ENCODE results near the gene CCDC91.
"Not testable (repeated sequence)": the region's sequence is repeated elsewhere in the genome, so short reads cannot be mapped to it uniquely, and the experiment has no call there.

The CCDC91 gene

DNA sequence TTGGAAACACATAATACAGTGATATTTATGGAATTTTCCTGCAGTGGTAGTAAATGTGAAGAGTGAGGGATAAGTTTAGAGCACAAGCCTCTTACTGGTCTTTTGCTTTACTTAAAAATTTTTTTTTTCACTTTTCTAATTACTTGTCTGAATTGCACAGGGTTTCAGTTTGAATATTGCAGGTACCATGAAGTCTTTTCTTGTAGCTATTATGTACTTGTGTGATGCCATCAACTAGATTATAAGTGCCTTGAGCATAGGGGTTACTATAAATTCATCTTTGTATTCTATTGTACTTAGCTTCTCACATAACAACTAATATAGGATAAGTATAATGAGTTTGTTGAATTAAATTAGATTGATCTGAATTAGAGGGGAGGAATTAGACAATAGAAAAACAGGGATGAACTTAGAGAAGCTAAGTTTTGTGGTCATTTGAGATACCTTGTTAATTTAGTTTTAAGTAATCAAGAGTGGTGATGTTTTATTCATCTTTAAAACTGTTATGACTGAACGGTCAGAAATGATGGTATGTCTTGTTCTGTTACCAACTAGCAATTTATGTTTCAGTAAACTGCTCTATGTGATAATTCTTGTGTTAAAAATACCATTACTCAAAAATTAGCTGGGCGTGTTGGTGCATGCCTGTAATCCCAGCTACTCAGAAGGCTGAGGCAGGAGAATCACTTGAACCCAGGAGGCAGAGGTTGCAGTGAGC lies 42.1 kb downstream of the CCDC91 start:
- DNase-seq (ENCODE audit: low read depth in 2 of 2), result no peak

DNA sequence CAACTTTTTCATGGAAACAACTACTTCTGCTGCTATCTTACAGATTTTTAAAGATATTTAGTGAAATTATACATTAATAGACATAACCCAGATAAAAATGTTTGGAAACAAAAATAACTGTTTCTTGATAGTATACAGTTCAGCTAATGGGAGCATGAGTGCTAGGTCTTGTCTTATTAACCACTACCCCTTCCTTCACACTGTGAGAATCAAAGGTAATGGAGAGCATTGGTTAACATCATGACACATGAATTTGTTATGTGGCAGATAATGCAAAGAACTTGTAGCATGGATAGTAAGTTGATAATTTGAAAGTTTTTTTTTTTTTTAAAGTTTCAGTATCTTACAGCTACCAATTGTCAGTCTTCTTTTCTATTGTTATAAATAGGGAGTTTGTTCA lies 44.2 kb downstream of the CCDC91 start:
- DNase-seq (ENCODE audit: low read depth in 2 of 2), result no peak

GRCh38 chr12:28235015-28235414 lies 44.8 kb downstream of the CCDC91 start:
- DNase-seq (ENCODE audit: low read depth in 2 of 2), result no peak

DNA sequence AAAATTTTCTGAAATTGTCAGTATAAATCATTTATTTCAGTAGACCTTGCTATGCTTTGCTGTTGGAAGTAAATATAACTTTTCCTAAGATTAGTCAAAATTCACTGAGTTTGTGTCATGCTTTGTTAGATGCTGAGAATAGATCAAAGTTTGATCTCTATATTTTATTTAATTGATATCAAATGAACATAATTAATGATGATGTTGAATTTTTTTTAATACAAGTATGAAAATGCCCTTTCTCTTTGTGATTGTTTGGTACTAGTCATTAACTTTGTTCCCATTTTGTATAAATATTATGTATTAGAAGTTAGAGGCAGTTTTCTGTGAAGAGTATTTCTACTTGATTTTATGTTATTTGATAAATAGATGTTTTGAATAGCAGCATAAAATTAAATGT lies 45.7 kb downstream of the CCDC91 start:
- DNase-seq (ENCODE audit: low read depth in 2 of 2), result no peak

DNA sequence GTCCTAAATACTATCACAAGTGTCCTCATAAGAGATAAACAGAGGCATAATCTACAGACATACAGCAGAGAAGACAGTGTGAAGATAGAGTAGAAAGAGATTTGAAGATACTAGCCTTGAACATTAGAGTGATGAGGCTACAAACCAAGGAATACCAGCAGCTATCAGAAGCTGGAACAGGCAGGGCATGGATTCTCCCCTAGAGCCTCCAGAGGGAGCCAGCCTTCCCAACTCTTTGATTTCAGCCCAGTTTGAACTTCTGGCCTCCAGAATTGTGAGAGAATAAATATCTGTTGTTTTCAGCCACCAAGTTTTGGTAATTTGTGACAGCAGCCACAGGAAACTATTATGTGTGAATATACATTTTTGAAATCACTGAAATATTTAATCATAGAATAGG lies 47.2 kb downstream of the CCDC91 start:
- no peak for DNase-seq (ENCODE audit: low read depth in 2 of 2)

GRCh38 chr12:28239918-28240317 lies 49.7 kb downstream of the CCDC91 start:
- DNase-seq (ENCODE audit: low read depth in 2 of 2), result no peak

DNA sequence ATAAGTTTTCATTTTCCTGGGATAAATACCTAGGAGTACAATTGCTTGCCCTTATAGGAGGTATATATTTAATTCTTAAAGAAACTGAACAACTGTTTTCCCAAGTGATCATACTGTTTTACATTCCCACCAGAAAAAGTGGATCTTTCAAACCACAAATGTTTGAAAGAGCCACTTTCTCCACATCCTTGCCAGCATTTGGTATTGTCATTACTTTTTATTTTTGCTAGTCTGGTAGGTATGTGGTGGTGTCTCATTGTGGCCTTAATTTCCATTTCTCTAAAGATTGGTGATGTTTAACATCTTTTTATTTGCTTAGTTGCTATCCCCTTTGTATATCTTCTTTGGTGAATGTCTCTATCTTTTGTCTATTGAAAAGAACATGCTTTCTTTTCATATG lies 50.6 kb downstream of the CCDC91 start:
- no peak for DNase-seq (ENCODE audit: low read depth in 2 of 2)

DNA sequence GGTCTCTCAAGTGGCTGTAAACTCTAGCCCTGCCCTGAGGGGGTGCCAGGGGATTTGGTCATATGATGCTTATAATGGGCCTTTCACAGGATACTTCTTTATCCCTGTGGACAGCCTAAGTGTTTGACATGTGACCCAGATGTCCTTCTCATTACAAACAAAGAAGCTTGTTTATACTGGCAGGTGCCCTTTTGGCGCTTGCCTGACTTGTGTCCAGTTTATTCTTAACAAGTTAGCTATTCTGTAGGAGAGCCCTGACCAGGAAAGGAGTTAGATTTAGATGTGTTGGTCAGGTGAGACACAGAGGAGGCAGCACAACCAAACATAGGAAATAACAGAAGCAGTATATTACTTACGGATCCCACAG lies 51.9 kb downstream of the CCDC91 start:
- DNase-seq (ENCODE audit: low read depth in 2 of 2), result no peak

DNA sequence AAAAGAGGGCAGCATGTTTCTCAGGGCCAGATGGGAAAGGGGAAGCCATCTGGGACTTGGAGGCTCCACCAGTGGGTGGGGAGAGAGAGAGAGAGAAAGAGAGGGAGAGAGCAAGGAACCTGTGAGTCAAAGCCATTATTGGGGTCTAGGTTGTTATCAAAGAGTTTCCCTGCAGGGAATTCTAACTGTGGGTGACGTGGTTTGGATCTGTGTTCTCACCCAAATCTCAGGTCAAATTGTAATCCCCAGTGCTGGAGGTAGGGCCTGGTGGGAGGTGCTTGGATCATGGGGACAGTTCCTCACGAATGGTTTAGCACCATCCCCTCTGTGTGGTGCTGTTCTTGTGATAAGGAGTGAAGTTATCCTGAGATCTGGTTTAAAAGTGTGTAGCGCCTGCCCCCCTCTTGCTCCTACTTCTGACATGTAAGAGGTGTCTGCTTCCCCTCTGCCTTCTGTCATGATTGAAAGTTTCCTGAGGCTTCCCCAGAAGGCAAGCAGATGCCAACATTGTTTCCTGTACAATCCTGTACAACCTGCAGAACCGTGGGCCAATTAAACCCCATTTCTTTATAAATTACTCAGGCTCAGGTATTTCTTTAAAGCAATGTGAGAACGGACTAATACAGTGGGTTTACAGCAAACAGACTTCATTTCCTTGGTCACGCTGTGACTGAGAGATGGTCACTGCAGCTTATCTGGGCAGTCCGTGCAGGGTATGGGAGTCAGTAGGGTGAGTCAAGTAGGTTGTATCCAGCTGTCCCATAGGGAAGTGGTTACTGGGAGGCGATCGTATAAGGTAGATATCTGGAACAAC lies 52.4 kb downstream of the CCDC91 start:
- no peak for DNase-seq (ENCODE audit: low read depth in 2 of 2)

GRCh38 chr12:28243310-28243633 lies 53.0 kb downstream of the CCDC91 start:
- DNase-seq (ENCODE audit: low read depth in 2 of 2), result no peak

GRCh38 chr12:28247806-28248205 lies 57.5 kb downstream of the CCDC91 start:
- DNase-seq (ENCODE audit: low read depth in 2 of 2), result no peak

GRCh38 chr12:28248555-28249145 lies 58.4 kb downstream of the CCDC91 start:
- no peak for DNase-seq (ENCODE audit: low read depth in 2 of 2)

GRCh38 chr12:28253161-28253641 lies 62.9 kb downstream of the CCDC91 start:
- DNase-seq (ENCODE audit: low read depth in 2 of 2), result no peak

DNA sequence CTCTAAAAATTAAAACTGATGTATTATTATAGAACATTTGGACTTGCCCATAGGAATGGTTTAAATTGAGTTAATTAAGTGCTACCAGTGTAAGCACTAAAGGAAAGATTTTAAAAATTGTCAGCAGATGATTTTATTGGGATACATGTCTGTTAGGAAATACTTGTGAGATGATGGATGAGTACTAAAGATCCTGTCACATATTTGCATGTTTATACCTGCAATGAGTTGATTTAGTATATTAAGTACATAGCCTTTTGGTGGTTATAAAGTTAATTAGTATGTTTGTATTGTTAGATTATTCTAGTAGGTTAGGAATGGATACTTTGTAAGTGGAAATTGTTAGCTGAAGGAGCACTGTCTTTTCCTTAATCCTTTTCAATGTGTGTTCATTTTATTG lies 67.2 kb downstream of the CCDC91 start:
- DNase-seq (ENCODE audit: low read depth in 2 of 2), result no peak

DNA sequence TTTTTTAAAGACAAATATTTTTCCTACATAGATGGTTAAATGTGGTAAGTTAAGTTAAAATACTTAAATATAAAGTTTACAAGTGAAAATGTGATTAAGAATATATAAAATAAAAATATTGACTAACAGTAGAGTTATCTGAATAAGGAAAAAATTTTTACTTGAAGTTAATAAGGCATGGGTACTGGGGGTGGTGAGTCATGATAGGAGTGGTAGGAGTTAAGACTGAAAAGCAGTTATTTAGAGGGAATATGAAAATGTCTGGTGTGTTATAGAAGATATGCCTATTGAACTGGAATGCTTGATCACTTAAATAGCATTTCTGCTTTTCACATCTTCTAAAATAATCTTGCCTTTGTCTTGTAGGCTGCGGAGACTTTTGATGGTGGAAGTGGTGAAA lies 68.7 kb downstream of the CCDC91 start:
- no peak for DNase-seq (ENCODE audit: low read depth in 2 of 2)

- no peak for DNase-seq (ENCODE audit: low read depth in 2 of 2)
These were observed 75.3 kb downstream of the CCDC91 start for GRCh38 chr12:28265435-28266042.

DNA sequence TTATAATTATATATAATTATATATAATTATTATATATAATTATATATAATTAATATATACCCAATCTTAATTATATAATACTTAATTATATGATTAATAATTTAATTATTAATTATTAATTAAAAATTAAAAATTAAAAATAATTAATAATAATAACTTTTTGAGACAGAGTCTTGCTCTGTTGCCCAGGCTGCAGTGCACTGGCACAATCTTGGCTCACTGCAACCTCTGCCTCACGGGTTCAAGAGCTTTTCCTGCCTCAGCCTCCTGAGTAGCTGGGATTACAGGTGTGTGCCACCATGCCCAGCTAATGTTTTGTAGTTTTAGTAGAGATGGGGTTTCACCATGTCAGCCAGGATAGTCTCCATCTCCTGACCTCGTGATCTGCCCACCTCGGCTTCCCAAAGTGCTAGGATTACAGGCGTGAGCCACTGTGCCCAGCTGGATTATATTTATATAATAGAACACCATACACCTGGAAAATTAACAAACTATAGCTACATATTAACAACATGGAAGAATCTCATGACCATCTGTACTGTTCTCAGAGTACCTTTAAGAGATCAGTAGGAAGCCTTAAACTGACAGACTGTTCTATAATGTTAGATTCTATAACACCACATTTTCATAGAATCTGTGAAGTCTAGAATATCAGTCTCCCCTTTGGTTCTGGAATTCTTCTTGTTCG lies 77.8 kb downstream of the CCDC91 start:
- DNase-seq (ENCODE audit: low read depth in 2 of 2), result not testable (repeated sequence)

GRCh38 chr12:28268608-28269229 lies 78.5 kb downstream of the CCDC91 start:
- no peak for DNase-seq (ENCODE audit: low read depth in 2 of 2)

DNA sequence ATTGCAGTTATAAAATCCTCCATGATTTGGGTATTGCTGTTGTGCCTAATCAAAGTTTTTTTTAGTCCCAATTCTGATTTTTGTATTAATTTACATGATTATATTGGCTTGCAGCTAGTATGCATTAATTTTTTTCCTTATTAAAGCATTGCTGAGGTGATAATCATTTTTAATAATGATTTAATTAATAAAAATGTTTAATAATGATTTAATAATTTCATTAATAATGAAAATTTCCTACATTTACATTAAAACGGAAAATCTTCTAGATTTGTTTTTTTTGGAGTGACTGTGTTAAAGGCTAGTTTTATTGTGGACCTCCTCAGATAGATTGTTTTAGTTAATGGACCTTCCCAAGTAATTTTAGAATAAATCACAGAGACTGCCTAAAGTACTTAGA lies 79.6 kb downstream of the CCDC91 start:
- DNase-seq (ENCODE audit: low read depth in 2 of 2), result no peak

DNA sequence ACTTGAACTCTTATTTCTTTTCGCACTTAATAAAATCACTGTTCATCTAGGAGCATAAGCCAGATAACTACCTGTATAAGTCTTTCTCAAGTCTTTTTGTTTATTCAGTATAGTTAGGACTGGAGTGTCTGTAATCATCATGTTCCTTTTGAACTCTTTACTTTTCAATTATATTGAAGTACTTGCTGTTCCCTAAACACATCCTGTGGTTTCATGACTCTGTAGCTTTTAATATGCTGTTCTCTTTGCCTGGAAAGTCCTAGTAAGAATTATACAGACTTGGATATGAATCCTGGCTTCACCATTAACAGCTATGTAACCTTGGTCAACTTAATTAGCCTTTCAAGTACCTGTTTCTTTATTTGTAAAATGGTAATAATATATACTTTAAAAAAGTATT lies 88.2 kb downstream of the CCDC91 start:
- no peak for DNase-seq (ENCODE audit: low read depth in 2 of 2)

DNA sequence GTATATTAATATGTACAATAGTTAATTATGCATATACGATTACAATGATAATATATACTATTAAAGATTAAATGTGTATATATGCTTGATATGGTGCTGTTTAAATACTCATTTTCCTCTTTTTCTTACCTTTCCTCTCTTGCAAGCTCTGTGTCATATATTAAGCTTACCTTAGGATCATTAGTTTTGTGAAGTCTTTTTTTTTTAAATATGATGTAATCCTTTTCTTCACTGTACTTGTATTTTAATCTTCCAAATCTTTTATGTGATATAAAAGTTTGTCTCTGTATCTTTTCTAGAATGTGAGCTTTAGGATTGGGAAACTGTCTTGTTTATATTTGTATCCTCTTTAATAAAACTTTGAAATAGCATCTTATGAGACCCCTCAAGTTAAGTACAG lies 88.7 kb downstream of the CCDC91 start:
- no peak for DNase-seq (ENCODE audit: low read depth in 2 of 2)

- no peak for DNase-seq (ENCODE audit: low read depth in 2 of 2)
These were observed 96.1 kb downstream of the CCDC91 start for GRCh38 chr12:28286352-28286751.
